ENCODE results near the gene DNAH3. TPM values are rescaled to one million over a fixed set of nuclear protein-coding genes. Genes with fewer than 3 reads are reported as not detected.
A peak's percentile ranks its signal among the peaks of the same experiment; 100 is the strongest.

DNAH3 gene
- total RNA-seq, 2 experiments from 2014 or later, result not detected

DNA sequence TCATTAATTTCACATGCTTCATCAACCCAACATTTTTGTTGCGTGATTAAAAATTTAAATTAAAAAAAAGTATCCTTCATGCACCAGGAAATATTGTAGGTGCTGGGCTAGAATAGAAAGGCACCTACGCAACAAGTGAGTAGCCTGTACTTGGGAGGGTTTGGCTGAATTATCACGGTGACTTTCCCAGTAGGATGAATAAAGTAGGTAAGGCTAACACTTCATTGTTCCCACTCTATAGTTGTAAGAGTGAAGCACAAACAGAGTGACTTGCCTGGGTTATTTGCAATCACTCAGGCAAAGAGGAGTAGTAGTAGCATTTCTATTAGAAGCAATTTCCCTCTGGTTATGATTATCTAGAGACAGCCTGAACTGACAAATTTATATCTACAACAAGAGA is 62.5 kb downstream of the DNAH3 start:
- Mint-ChIP-seq H3K9me3 (ENCODE audit: low read depth) (peaks cover 2% of the 10 kb centered on the region), H3K4me1 (no peaks in the 10 kb centered on the region), H3K4me3 (no peak overlapping the region), H3K27me3 (peaks cover 11% of the 10 kb centered on the region), H3K27ac (no peak overlapping the region), H3K36me3 (ENCODE audit: low read depth) (no peaks in the 10 kb centered on the region)
- intact Hi-C loops (cut with DNase I, micrococcal nuclease), result no loop called here
- ChIA-PET CTCF (interaction anchor here (0.7 kb wide), 1 partner anchor 529 kb away, joined by 3 read pairs; no protein-coding TSS in a partner anchor), POLR2A (no interaction called here)
- no peak for DNase-seq
- ATAC-seq, result no peak

DNA sequence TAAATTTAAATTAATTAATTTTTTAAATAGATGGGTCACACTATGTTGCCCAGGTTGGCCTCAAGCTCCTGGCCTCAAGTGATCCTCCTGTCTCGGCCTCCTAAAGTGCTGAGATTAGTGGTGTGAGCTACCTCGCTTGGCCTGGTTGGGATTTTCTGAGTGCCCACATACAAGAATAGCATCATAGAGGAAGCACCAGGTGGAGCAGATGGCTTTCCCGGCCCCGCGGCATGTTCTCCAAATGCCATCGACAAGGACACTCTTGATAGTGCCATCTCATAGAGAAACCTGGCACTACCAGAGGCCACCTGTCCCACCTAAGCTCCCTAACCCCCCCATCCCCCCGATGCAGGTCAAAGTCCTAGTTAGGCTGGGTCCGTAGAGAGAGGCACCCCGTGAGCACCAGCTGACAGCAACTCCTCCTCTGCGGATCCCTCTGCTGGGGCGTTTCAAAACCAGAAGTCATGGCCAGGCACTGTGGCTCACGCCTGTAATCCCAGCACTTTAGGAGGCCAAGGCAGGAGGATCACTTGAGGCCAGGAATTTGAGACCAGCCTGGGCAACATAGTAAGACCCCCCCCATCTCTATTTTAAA is 65.9 kb downstream of the DNAH3 start:
- POLR2A ChIA-PET, result no interaction called here
- intact Hi-C loops (cut with DNase I, micrococcal nuclease), result loop anchor here in 1 of 2 experiments (1.0 to 5.0 kb wide), 2 partner anchors 234 to 287 kb away; no protein-coding TSS in a partner anchor

DNA sequence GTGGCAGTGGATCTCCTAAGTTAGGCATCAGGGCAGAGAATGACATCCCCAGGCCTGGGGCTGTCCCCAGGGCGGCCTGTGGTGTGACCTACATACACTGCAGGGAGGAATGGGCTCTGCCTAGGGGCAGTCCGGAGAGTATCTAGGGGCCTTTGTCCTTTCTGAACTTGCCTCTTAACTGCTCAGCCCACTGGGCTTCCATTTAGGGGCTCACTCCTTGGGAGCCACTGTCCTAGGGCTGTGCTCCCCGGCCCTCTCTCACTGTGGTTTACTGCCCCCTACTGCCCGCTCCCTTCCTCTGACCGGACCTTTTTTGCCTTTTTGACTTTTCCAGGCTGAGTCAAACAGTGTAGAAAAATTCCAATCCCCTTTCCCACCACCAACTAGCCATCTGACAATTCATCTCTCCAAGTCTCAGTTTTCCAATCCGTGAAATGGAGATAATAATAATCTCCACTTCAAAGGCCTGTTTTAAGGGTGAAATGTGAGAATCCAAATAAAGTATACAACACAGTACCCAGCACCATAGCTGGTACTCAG is 66.8 kb downstream of the DNAH3 start:
- Mint-ChIP-seq H3K27me3 (peaks cover 3% of the 10 kb centered on the region), H3K9me3 (ENCODE audit: low read depth) (no peaks in the 10 kb centered on the region), H3K4me1 (no peaks in the 10 kb centered on the region), H3K27ac (no peak overlapping the region), H3K36me3 (ENCODE audit: low read depth) (no peaks in the 10 kb centered on the region), H3K4me3 (no peak overlapping the region)
- DNase-seq, result peak; percentile 75
- ChIA-PET POLR2A (no interaction called here), CTCF (interaction anchor here (0.5 to 2.3 kb wide), 7 partner anchors 14 to 1586 kb away, joined by 3 to 15 read pairs (median 3); no protein-coding TSS in a partner anchor)
- peak; percentile 63 for ATAC-seq
- intact Hi-C loops (cut with DNase I, micrococcal nuclease), result loop anchor here (1.0 to 5.0 kb wide), 3 partner anchors 233 to 286 kb away; no protein-coding TSS in a partner anchor

More for the DNA sequence above, 65.9 kb downstream of the DNAH3 start:
- no peak for DNase-seq
- CTCF ChIA-PET, result interaction anchor here (0.7 to 2.3 kb wide), 6 partner anchors 14 to 285 kb away, joined by 3 to 15 read pairs (median 3); no protein-coding TSS in a partner anchor
- Mint-ChIP-seq H3K27ac (no peak overlapping the region), H3K4me3 (no peak overlapping the region), H3K9me3 (ENCODE audit: low read depth) (peaks cover 2% of the 10 kb centered on the region), H3K4me1 (no peaks in the 10 kb centered on the region), H3K27me3 (peaks cover 7% of the 10 kb centered on the region), H3K36me3 (ENCODE audit: low read depth) (no peaks in the 10 kb centered on the region)
- ATAC-seq, result no peak

DNA sequence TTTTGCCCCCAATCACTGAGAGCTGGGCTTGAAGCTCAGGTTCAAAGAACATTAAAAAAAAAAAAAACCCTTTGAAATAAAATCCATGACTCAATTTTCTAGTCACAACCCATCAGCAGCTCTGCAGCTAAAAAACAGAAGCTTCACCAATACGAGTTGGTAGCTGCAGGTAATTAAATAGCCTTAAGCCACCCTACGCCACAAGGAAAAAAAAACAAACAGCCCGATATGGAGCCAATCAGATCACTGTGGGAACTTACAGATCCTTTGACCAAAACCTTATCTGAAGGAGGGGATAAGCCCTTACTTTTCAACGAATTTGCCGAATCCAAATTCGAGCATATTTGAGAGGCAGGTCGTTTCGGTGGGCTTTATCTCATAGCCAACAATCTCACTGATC is 69.3 kb downstream of the DNAH3 start:
- Mint-ChIP-seq H3K4me1 (no peaks in the 10 kb centered on the region), H3K4me3 (no peak overlapping the region), H3K27me3 (no peaks in the 10 kb centered on the region), H3K27ac (no peak overlapping the region), H3K9me3 (ENCODE audit: low read depth) (no peaks in the 10 kb centered on the region), H3K36me3 (ENCODE audit: low read depth) (no peaks in the 10 kb centered on the region)
- intact Hi-C loops (cut with DNase I, micrococcal nuclease), result loop anchor here in 1 of 2 experiments (5.0 kb wide), 1 partner anchor 284 kb away; no protein-coding TSS in a partner anchor
- DNase-seq, result no peak
- CTCF ChIA-PET, result interaction anchor here (0.8 to 1.4 kb wide), 3 partner anchors 58 to 233 kb away, joined by 3 to 7 read pairs (median 4); no protein-coding TSS in a partner anchor
- ATAC-seq, result no peak
- POLR2A ChIA-PET, result no interaction called here

DNA sequence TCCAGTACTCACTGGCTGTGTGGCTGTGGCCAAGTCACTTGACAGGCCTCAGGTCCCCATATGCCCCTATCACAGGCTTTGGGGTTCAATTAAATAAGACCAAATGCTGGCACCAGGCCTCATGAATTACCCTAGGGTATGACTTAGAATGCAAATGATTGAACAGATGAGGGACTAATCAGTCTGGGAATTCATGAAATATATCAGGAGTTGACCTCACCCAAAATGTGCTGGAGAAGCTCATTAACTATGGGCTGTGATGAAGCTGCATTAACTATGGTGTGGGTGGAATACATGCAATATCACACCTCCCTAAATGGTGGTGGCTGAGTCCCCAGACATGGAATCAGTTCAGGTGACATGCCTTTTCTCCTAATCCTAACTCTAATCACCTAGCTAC is 72.1 kb downstream of the DNAH3 start:
- POLR2A ChIA-PET, result no interaction called here
- Mint-ChIP-seq H3K36me3 (ENCODE audit: low read depth) (no peaks in the 10 kb centered on the region), H3K4me3 (no peak overlapping the region), H3K27me3 (no peaks in the 10 kb centered on the region), H3K9me3 (ENCODE audit: low read depth) (no peaks in the 10 kb centered on the region), H3K27ac (no peak overlapping the region), H3K4me1 (no peaks in the 10 kb centered on the region)
- intact Hi-C loops (cut with DNase I, micrococcal nuclease), result no loop called here
- CTCF ChIA-PET, result no interaction called here
- DNase-seq (no peak), ATAC-seq (no peak)

DNA sequence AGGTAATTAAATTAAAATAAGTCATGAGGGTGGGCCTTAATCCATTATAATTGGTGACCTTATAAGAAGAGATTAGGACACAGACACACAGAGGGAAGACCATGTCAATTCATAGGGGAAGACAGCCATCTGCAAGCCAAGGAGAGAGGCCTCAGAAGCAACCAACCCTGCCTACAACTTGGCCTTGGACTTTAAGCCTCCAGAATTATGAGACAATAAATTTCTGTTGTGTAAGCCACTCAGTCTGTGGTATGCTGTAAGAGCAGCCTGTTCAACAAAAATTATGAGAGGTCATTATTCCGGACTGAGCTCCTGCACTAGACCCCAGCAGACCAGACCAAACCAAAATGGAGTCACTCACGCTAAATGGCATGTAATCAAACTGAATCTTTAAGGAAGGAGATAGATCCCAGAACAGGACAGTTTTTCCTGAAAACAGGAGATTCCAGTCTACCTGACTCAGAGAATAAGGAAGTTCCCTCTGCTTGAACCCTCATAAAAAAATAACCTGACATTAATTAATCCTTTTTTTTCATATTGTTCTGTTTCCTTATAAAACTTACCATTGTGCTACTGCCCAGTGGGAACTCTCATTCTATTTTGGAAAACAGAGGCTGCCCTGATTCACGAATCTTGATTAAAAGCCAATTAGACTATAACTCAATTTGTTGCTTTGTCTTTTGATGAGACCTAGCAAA is 74.3 kb downstream of the DNAH3 start:
- Mint-ChIP-seq H3K9me3 (ENCODE audit: low read depth) (no peaks in the 10 kb centered on the region), H3K4me3 (no peak overlapping the region), H3K27ac (no peak overlapping the region), H3K4me1 (no peaks in the 10 kb centered on the region), H3K27me3 (no peaks in the 10 kb centered on the region), H3K36me3 (ENCODE audit: low read depth) (no peaks in the 10 kb centered on the region)
- ChIA-PET CTCF (no interaction called here), POLR2A (no interaction called here)
- ATAC-seq (no peak), DNase-seq (no peak)
- intact Hi-C loops (cut with DNase I, micrococcal nuclease), result no loop called here

DNA sequence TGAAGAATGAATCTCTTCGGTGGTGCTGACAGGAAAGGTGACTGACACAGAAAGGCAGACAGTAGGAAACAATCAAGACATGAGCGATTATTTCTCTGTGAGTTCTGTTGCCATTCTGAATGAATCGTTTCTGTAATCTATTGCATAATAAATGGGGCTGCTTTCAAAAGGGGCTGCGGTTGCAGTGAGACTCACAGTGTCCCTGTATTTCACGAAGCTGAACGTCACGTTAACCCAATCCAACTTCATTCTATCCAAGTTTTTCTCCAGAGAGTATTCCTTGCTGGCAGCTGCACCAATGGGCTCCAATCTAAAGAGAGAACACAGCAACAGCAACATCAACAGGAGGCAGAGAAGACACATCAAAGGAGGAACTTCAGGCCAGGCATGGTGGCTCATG is 75.4 kb downstream of the DNAH3 start:
- Mint-ChIP-seq H3K9me3 (ENCODE audit: low read depth) (no peaks in the 10 kb centered on the region), H3K4me1 (no peaks in the 10 kb centered on the region), H3K27ac (no peak overlapping the region), H3K4me3 (no peak overlapping the region), H3K36me3 (ENCODE audit: low read depth) (no peaks in the 10 kb centered on the region), H3K27me3 (no peaks in the 10 kb centered on the region)
- intact Hi-C loops (cut with DNase I, micrococcal nuclease), result no loop called here
- ChIA-PET POLR2A (no interaction called here), CTCF (no interaction called here)
- no peak for DNase-seq
- ATAC-seq, result no peak

DNA sequence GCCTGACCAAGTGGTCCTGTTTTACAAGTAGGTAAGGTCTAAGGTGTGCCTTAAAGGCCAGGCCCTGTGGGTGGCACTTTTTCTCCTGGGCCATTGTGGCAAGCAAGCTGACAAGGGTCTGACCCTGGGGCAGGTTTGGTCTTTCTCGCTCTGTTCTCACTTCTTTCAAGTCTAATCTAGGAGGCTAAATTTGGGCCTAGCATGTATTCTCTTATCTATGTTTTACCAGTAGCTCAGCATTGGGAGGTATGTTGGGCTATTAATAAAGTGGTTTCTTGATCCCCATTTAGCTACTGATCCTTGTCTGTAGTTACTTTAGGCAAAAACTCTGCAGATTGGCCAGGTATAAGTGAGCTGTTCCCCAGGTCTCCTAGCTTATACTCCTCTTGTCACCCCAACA is 77.7 kb downstream of the DNAH3 start:
- ATAC-seq, result no peak
- ChIA-PET POLR2A (no interaction called here), CTCF (interaction anchor here (0.6 to 0.9 kb wide), 2 partner anchors 56 to 507 kb away, joined by 3 read pairs; no protein-coding TSS in a partner anchor)
- Mint-ChIP-seq H3K4me3 (no peak overlapping the region), H3K27me3 (no peaks in the 10 kb centered on the region), H3K9me3 (ENCODE audit: low read depth) (no peaks in the 10 kb centered on the region), H3K4me1 (no peaks in the 10 kb centered on the region), H3K36me3 (ENCODE audit: low read depth) (no peaks in the 10 kb centered on the region), H3K27ac (no peak overlapping the region)
- intact Hi-C loops (cut with DNase I, micrococcal nuclease), result no loop called here
- no peak for DNase-seq

DNA sequence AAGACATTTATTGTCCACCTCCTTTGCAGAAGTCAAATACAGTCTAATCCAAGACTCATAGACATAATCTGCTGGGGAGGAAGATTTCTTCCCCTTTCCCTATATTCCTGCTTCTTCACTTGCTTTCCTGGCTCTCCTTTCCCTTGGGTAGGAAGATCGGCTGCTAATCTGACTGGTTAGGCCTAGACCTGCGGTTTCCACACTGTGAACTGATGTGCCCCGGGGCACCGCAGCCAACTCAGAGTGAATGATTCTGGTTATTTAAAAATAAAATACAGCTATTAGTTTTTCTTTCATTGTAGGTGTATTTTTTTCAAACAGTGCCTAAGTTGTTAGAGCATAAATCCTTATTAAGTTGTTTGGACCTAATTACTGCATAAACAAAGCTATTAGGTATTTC is 78.9 kb downstream of the DNAH3 start:
- Mint-ChIP-seq H3K9me3 (ENCODE audit: low read depth) (no peaks in the 10 kb centered on the region), H3K27me3 (no peaks in the 10 kb centered on the region), H3K36me3 (ENCODE audit: low read depth) (no peaks in the 10 kb centered on the region), H3K4me1 (no peaks in the 10 kb centered on the region), H3K27ac (no peak overlapping the region), H3K4me3 (no peak overlapping the region)
- ChIA-PET POLR2A (no interaction called here), CTCF (no interaction called here)
- ATAC-seq, result no peak
- no peak for DNase-seq
- intact Hi-C loops (cut with DNase I, micrococcal nuclease), result no loop called here

DNA sequence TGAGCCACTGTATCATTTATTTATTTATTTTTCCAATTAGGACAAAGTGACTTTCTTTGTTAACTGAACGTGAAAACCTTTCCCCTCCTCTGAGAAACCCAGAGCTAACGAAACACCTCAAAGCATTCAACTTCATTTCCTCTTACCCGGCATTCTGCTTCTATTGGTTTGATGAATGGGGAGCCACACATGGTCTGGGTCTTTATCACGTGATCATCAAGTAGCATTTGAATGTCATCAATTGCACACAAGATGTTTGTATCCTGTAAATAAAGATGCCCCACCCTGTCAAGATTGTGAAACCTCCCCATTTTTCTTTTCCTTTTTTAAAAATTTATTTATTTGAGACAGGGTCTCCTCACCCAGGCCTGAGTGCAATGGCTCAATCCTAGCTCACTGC is 80.1 kb downstream of the DNAH3 start:
- Mint-ChIP-seq H3K27me3 (no peaks in the 10 kb centered on the region), H3K36me3 (ENCODE audit: low read depth) (no peaks in the 10 kb centered on the region), H3K4me1 (no peaks in the 10 kb centered on the region), H3K27ac (no peak overlapping the region), H3K4me3 (no peak overlapping the region), H3K9me3 (ENCODE audit: low read depth) (no peaks in the 10 kb centered on the region)
- DNase-seq (no peak), ATAC-seq (no peak)
- intact Hi-C loops (cut with DNase I, micrococcal nuclease), result no loop called here
- ChIA-PET CTCF (no interaction called here), POLR2A (no interaction called here)

DNA sequence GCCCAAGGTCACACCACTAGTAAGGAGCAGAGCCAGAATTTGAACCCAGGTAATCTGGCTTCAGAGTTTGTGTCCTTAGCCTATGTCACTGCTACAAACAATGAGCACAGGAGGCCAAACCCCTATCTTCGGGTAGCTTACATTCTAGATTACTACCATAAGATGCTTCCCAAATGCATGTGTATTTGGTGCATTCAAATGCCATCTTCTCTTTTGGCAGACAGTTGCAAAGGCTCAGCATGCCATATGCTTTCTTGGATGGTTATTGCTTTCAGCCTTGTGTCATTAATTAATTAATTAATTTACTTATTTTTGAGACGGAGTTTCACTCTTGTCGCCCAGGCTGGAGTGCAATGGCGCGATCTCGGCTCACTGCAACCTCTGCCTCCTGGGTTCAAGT is 80.7 kb downstream of the DNAH3 start:
- Mint-ChIP-seq H3K27me3 (no peaks in the 10 kb centered on the region), H3K4me1 (no peaks in the 10 kb centered on the region), H3K36me3 (ENCODE audit: low read depth) (no peaks in the 10 kb centered on the region), H3K4me3 (no peak overlapping the region), H3K27ac (no peak overlapping the region), H3K9me3 (ENCODE audit: low read depth) (no peaks in the 10 kb centered on the region)
- POLR2A ChIA-PET, result no interaction called here
- ATAC-seq (no peak), DNase-seq (no peak)
- CTCF ChIA-PET, result no interaction called here
- intact Hi-C loops (cut with DNase I, micrococcal nuclease), result no loop called here

DNA sequence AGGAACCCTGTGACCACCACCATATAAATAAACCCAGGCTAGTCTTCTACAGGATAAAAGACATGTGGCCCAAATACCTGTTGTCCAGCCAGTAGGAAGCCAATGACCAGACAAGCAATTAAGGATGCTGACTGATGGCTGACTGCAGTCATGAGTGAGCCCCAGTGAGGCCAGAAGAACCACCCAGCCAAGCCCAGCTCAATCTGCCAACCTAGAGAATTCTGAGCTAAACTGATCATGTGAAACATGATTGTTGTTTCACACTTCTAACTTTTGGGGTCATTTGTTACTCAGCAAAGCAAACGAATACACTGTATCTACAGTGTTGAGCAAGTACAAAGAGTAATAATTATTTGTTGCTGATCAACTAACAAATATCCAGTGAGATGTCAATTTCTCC is 86.4 kb downstream of the DNAH3 start:
- ChIA-PET CTCF (no interaction called here), POLR2A (no interaction called here)
- Mint-ChIP-seq H3K36me3 (ENCODE audit: low read depth) (no peaks in the 10 kb centered on the region), H3K27ac (no peak overlapping the region), H3K9me3 (ENCODE audit: low read depth) (no peaks in the 10 kb centered on the region), H3K27me3 (peaks cover 2% of the 10 kb centered on the region), H3K4me1 (no peaks in the 10 kb centered on the region), H3K4me3 (no peak overlapping the region)
- no peak for DNase-seq
- ATAC-seq, result no peak
- intact Hi-C loops (cut with DNase I, micrococcal nuclease), result no loop called here

Data from activated CD4-positive, alpha-beta T cell treated with anti-CD3 and anti-CD28 coated beads for 36 hours (primary cell).